Neural cell (in vitro differentiated cells): ENCODE data around the gene AMBP. TPM values are rescaled to one million over a fixed set of nuclear protein-coding genes. Genes with fewer than 3 reads are reported as not detected.

Experiments
- H2AFZ ChIP-seq: fragments of 200-600, 300-800 bp; sonication (generic), shearing (Covaris generic); 2 replicates; pipeline ENCODE4 v1.6.0; 2014; ENCODE audit warnings: low read depth, mild to moderate bottlenecking, antibody characterized with exemption, low read length, moderate library complexity
- H3F3A ChIP-seq: fragments of 200-600 bp; shearing (Covaris generic); 2 replicates; pipeline ENCODE4 v1.6.1; 2016; ENCODE audit warnings: mild to moderate bottlenecking, moderate library complexity, mixed read lengths, antibody characterized with exemption, low read length; ENCODE audit not compliant: insufficient read depth, poor library complexity, severe bottlenecking
- H3K27ac ChIP-seq: fragments of 200-600, 300-800 bp; sonication (generic), shearing (Covaris generic); 2 replicates; pipeline ENCODE4 v1.5.1; 2014; ENCODE audit warnings: mild to moderate bottlenecking, low read length, moderate library complexity
- H3K27me3 ChIP-seq: fragments of 300-800, 200-600 bp; sonication (generic), shearing (Covaris generic); 2 replicates; pipeline ENCODE4 v1.6.0; 2014; ENCODE audit warnings: mild to moderate bottlenecking, low read depth, low read length, moderate library complexity; ENCODE audit not compliant: insufficient read depth
- H3K36me3 ChIP-seq: fragments of 300-800, 200-600 bp; sonication (generic), shearing (Covaris generic); 2 replicates; pipeline ENCODE4 v1.5.1; 2014; ENCODE audit warnings: mild to moderate bottlenecking, antibody characterized with exemption, low read length, moderate library complexity; ENCODE audit not compliant: insufficient read depth
- H3K4me2 ChIP-seq: fragments of 300-800, 200-600 bp; sonication (generic), shearing (Covaris generic); 2 replicates; pipeline ENCODE4 v1.6.0; 2014; ENCODE audit warnings: mild to moderate bottlenecking, low read length
- H3K4me3 ChIP-seq: fragments of 300-800, 200-600 bp; sonication (generic), shearing (Covaris generic); 2 replicates; pipeline ENCODE4 v1.5.1; 2014; ENCODE audit warnings: mild to moderate bottlenecking, low read length, moderate library complexity
- H3K79me2 ChIP-seq: fragments of 200-600 bp; shearing (Covaris generic); replicated peaks from 2 replicates; pipeline ENCODE4 v1.6.0; 2014; ENCODE audit warnings: mild to moderate bottlenecking, low read length, moderate library complexity; ENCODE audit not compliant: insufficient read depth
- H3K9ac ChIP-seq: fragments of 300-800, 200-600 bp; sonication (generic), shearing (Covaris generic); 2 replicates; pipeline ENCODE4 v1.6.1; 2016; ENCODE audit warnings: mild to moderate bottlenecking, low read length, mixed read lengths
- H3K9me2 ChIP-seq: fragments of 200-600 bp; shearing (Covaris generic); 2 replicates; pipeline ENCODE4 v1.6.1; 2016; ENCODE audit warnings: mild to moderate bottlenecking, low read length, mixed read lengths; ENCODE audit not compliant: insufficient read depth
- H3K9me3 ChIP-seq: fragments of 200-600, 300-800 bp; sonication (generic), shearing (Covaris generic); 2 replicates; pipeline ENCODE4 v1.6.1; 2016; ENCODE audit warnings: mild to moderate bottlenecking, mixed run types, low read length, moderate library complexity, mixed read lengths
- H4K20me1 ChIP-seq: fragments of 200-600 bp; shearing (Covaris generic); 2 replicates; pipeline ENCODE4 v1.6.1; 2016; ENCODE audit warnings: mild to moderate bottlenecking, mixed run types; ENCODE audit not compliant: insufficient read depth
- CTCF ChIP-seq: fragments of 450-650 bp; IDR thresholded peaks from 2 replicates; pipeline ENCODE4 v1.5.1; 2014; ENCODE audit warnings: antibody characterized with exemption, mild to moderate bottlenecking, moderate library complexity; ENCODE audit not compliant: poor library complexity, severe bottlenecking
- EP300 ChIP-seq: fragments of 450-650 bp; conservative IDR thresholded peaks from 2 replicates; pipeline ENCODE4 v1.6.1; 2014; ENCODE audit warnings: antibody characterized with exemption, mild to moderate bottlenecking, moderate library complexity; ENCODE audit not compliant: poor library complexity, severe bottlenecking
- EZH2 ChIP-seq: fragments of 200-600, 300-800 bp; shearing (Covaris generic), sonication (generic); IDR thresholded peaks from 2 replicates; pipeline ENCODE4 v1.6.1; 2014; ENCODE audit warnings: antibody characterized with exemption, low read length, borderline replicate concordance, mild to moderate bottlenecking; ENCODE audit not compliant: insufficient read depth, poor library complexity, severe bottlenecking
- MXI1 ChIP-seq: fragments of 450-650 bp; conservative IDR thresholded peaks from 2 replicates; pipeline ENCODE4 v1.6.1; 2014; ENCODE audit warnings: antibody characterized with exemption, mild to moderate bottlenecking; ENCODE audit not compliant: poor library complexity, severe bottlenecking
- POLR2AphosphoS5 ChIP-seq: IDR thresholded peaks from 2 replicates; pipeline ENCODE4 v1.6.1; 2012
- RAD21 ChIP-seq: fragments of 450-650 bp; conservative IDR thresholded peaks from 2 replicates; pipeline ENCODE4 v1.6.1; 2014; ENCODE audit warnings: antibody characterized with exemption, mild to moderate bottlenecking, moderate library complexity
- REST ChIP-seq: IDR thresholded peaks from 2 replicates; pipeline ENCODE4 v1.6.1; 2012; ENCODE audit warnings: borderline replicate concordance
- SMC3 ChIP-seq: fragments of 450-650 bp; conservative IDR thresholded peaks from 2 replicates; pipeline ENCODE4 v1.6.1; 2014; ENCODE audit warnings: antibody characterized with exemption, mild to moderate bottlenecking, moderate library complexity; ENCODE audit not compliant: poor library complexity
- TAF1 ChIP-seq: IDR thresholded peaks from 2 replicates; pipeline ENCODE4 v1.6.1; 2012; ENCODE audit warnings: low read depth
- polyA plus RNA-seq: library from polyadenylated mRNA; depleted of rRNA; stranded (reverse); fragments of >200 nt; gene quantifications from 2 replicates; pipeline ENCODE4 v1.2.3, GENCODE V29; 2014

The AMBP gene
- polyA plus RNA-seq, 1 donor from 2014 or later = not detected

GRCh38 chr9:114125476-114126013 lies 47.4 kb upstream of the AMBP start:
- H4K20me1 ChIP-seq = no peaks in the 10 kb centered on the region
- no peak overlapping the region for H3K4me3 ChIP-seq
- no peak overlapping the region for H3K9ac ChIP-seq
- H3K27ac ChIP-seq = no peak overlapping the region
- H3K36me3 ChIP-seq = no peaks in the 10 kb centered on the region
- H3K4me2 ChIP-seq = no peak overlapping the region
- no peaks in the 10 kb centered on the region for H3F3A ChIP-seq
- H2AFZ ChIP-seq = no peak overlapping the region
- H3K79me2 ChIP-seq = no peaks in the 10 kb centered on the region
- no peaks in the 10 kb centered on the region for H3K9me3 ChIP-seq
- no peaks in the 10 kb centered on the region for H3K9me2 ChIP-seq
- no peaks in the 10 kb centered on the region for H3K27me3 ChIP-seq
- TF ChIP-seq REST = no peak
- TF ChIP-seq RAD21 = no peak
- no peak for TF ChIP-seq MXI1
- no peak for TF ChIP-seq EZH2
- TF ChIP-seq EP300 = no peak
- no peak for TF ChIP-seq CTCF
- no peak for TF ChIP-seq SMC3
- no peak for TF ChIP-seq TAF1
- TF ChIP-seq POLR2AphosphoS5 = no peak

GRCh38 chr9:114124666-114125475 lies 46.8 kb upstream of the AMBP start:
- no peak overlapping the region for H3K4me2 ChIP-seq
- no peak overlapping the region for H3K4me3 ChIP-seq
- no peaks in the 10 kb centered on the region for H3K9me2 ChIP-seq
- no peak overlapping the region for H3K9ac ChIP-seq
- H3K9me3 ChIP-seq = no peaks in the 10 kb centered on the region
- H4K20me1 ChIP-seq = no peaks in the 10 kb centered on the region
- TF ChIP-seq RAD21 (no peak), CTCF (no peak), SMC3 (no peak), MXI1 (no peak), REST (no peak), POLR2AphosphoS5 (no peak), TAF1 (no peak)
- no peaks in the 10 kb centered on the region for H3F3A ChIP-seq
- H3K27ac ChIP-seq = no peak overlapping the region
- no peaks in the 10 kb centered on the region for H3K36me3 ChIP-seq
- H3K27me3 ChIP-seq = no peaks in the 10 kb centered on the region
- H2AFZ ChIP-seq = no peak overlapping the region
- no peaks in the 10 kb centered on the region for H3K79me2 ChIP-seq
